GM23338 (cell line): Measurements from ENCODE around the gene MUC5B. TPM values are rescaled to one million over a fixed set of nuclear protein-coding genes. Genes with fewer than 3 reads are reported as not detected.

Experiments used
- NANOG ChIP-seq: IDR thresholded peaks from 2 replicates; pipeline ENCODE4 v1.6.1; 2016; ENCODE audit warnings: antibody characterized with exemption, borderline replicate concordance
- POLR2AphosphoS5 ChIP-seq: IDR thresholded peaks from 2 replicates; pipeline ENCODE4 v1.6.1; 2016; ENCODE audit warnings: antibody characterized with exemption, low read depth
- STAT1 ChIP-seq: IDR thresholded peaks from one replicate; pipeline ENCODE4 v1.6.1; 2016; ENCODE audit warnings: antibody characterized with exemption; ENCODE audit not compliant: unreplicated experiment
- ZNF331 ChIP-seq: fragments of 250-450 bp; sonication (Bioruptor Pico); IDR thresholded peaks from 2 replicates; pipeline ENCODE4 v1.5.0; 2020; ENCODE audit warnings: low read depth, mild to moderate bottlenecking, moderate library complexity
- ZNF462 ChIP-seq: fragments of 250-450 bp; sonication (Bioruptor Pico); IDR thresholded peaks from 2 replicates; pipeline ENCODE4 v1.5.0; 2020; ENCODE audit warnings: mild to moderate bottlenecking, moderate library complexity
- polyA plus RNA-seq: library from polyadenylated mRNA; unstranded; fragments of >200 nt; fragmentation: Nextera tagmentation; extraction: Ambion mirVana; gene quantifications from 2 replicates; pipeline ENCODE4 v1.2.1, GENCODE V29; 2016
- total RNA-seq: library from RNA; depleted of rRNA; stranded (reverse); fragments of >200 nt; shearing (Covaris generic); gene quantifications from 2 replicates; pipeline ENCODE4 v1.2.3, GENCODE V29; 2014
- TF ChIP-seq, protein P1 (sequence below): IDR thresholded peaks from 2 replicates; pipeline ENCODE4 v1.6.1; 2016; ENCODE audit warnings: antibody characterized with exemption
- TF ChIP-seq, protein P2 (sequence below): IDR thresholded peaks from one replicate; pipeline ENCODE4 v1.6.1; 2018; ENCODE audit warnings: antibody characterized with exemption; ENCODE audit not compliant: unreplicated experiment

Gene MUC5B
- total and polyA plus RNA-seq, 2 experiments from 2014 or later = 0.18 to 0.90 TPM

DNA sequence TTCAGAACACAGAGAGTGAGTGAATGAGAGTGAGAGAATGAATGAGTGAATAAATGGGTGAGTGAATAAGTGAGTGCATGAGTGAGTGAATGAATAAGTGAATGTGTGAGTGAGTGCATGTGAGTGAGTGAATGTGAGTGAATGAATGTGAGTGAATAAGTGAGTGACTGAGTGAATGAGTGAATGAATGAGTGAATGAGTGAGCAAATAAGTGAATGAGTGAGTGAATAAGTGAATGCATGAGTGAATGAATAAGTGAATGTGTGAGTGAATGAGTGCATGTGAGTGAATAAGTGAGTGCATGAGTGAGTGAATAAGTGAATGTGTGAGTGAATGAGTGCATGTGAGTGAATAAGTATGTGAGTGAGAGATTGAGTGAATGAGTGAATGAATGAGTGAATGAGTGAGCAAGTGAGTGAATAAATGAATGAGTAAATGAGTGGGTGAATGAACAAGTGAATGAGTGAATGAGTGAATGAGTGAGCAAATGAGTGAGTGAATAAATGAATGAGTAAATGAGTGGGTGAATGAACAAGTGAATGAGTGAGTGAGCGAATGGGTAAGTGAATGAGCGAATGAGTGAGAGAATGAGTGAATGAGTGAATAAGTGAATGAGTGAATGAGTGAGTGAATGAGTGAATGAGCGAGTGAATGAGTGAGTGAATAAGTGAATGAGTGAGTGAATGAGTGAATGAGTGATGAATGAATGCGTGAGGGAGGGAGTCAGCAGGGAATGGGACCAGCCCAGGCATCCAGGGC lies 21.3 kb upstream of the MUC5B start (continued):
- TF ChIP-seq ZNF462 (no peak), NANOG (no peak), ZNF331 (CRISPR knock-in tag) (no peak), POLR2AphosphoS5 (no peak), STAT1 (no peak)
- TF ChIP-seq, protein P1, sequence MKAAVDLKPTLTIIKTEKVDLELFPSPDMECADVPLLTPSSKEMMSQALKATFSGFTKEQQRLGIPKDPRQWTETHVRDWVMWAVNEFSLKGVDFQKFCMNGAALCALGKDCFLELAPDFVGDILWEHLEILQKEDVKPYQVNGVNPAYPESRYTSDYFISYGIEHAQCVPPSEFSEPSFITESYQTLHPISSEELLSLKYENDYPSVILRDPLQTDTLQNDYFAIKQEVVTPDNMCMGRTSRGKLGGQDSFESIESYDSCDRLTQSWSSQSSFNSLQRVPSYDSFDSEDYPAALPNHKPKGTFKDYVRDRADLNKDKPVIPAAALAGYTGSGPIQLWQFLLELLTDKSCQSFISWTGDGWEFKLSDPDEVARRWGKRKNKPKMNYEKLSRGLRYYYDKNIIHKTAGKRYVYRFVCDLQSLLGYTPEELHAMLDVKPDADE = no peak
- TF ChIP-seq, protein P2, sequence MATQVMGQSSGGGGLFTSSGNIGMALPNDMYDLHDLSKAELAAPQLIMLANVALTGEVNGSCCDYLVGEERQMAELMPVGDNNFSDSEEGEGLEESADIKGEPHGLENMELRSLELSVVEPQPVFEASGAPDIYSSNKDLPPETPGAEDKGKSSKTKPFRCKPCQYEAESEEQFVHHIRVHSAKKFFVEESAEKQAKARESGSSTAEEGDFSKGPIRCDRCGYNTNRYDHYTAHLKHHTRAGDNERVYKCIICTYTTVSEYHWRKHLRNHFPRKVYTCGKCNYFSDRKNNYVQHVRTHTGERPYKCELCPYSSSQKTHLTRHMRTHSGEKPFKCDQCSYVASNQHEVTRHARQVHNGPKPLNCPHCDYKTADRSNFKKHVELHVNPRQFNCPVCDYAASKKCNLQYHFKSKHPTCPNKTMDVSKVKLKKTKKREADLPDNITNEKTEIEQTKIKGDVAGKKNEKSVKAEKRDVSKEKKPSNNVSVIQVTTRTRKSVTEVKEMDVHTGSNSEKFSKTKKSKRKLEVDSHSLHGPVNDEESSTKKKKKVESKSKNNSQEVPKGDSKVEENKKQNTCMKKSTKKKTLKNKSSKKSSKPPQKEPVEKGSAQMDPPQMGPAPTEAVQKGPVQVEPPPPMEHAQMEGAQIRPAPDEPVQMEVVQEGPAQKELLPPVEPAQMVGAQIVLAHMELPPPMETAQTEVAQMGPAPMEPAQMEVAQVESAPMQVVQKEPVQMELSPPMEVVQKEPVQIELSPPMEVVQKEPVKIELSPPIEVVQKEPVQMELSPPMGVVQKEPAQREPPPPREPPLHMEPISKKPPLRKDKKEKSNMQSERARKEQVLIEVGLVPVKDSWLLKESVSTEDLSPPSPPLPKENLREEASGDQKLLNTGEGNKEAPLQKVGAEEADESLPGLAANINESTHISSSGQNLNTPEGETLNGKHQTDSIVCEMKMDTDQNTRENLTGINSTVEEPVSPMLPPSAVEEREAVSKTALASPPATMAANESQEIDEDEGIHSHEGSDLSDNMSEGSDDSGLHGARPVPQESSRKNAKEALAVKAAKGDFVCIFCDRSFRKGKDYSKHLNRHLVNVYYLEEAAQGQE = no peak
